ENCODE measurements around the gene DEPDC1B.
"Not testable (repeated sequence)": the region's sequence is repeated elsewhere in the genome, so short reads cannot be mapped to it uniquely, and the experiment has no call there.

Gene DEPDC1B

GRCh38 chr5:60594715-60595477, 105.1 kb downstream of the DEPDC1B start:
- TF ChIP-seq CTCF (IDR thresholded peaks at IDR 0.05; ENCODE audit: low read depth, low read length) = no peak

GRCh38 chr5:60590172-60590571, 109.8 kb downstream of the DEPDC1B start:
- H3K4me3 ChIP-seq (ENCODE audit: low read depth, low read length) = no peak overlapping the region
- TF ChIP-seq CTCF (IDR thresholded peaks at IDR 0.05; ENCODE audit: low read depth, low read length) = no peak

More at GRCh38 chr5:60594715-60595477, 105.1 kb downstream of the DEPDC1B start:
- no peak overlapping the region for H3K4me3 ChIP-seq (ENCODE audit: low read depth, low read length)

- not testable (repeated sequence) for H3K4me3 ChIP-seq (ENCODE audit: low read depth, low read length)
Observed at GRCh38 chr5:60587312-60587711, 112.7 kb downstream of the DEPDC1B start.

- no peak for TF ChIP-seq CTCF (IDR thresholded peaks at IDR 0.05; ENCODE audit: low read depth, low read length)
- H3K4me3 ChIP-seq (ENCODE audit: low read depth, low read length) = no peak overlapping the region
Observed at GRCh38 chr5:60586307-60586901, 113.6 kb downstream of the DEPDC1B start.

- no peak for TF ChIP-seq CTCF (IDR thresholded peaks at IDR 0.05; ENCODE audit: low read depth, low read length)
- no peak overlapping the region for H3K4me3 ChIP-seq (ENCODE audit: low read depth, low read length)
Observed at GRCh38 chr5:60585618-60586017, 114.3 kb downstream of the DEPDC1B start.

- H3K4me3 ChIP-seq (ENCODE audit: low read depth, low read length) = no peak overlapping the region
- no peak for TF ChIP-seq CTCF (IDR thresholded peaks at IDR 0.05; ENCODE audit: low read depth, low read length)
Observed at GRCh38 chr5:60584304-60584703, 115.7 kb downstream of the DEPDC1B start.

- no peak for TF ChIP-seq CTCF (IDR thresholded peaks at IDR 0.05; ENCODE audit: low read depth, low read length)
- H3K4me3 ChIP-seq (ENCODE audit: low read depth, low read length) = no peak overlapping the region
Observed at GRCh38 chr5:60583616-60584015, 116.3 kb downstream of the DEPDC1B start.
